KMS-11 (cell line): ENCODE results near the gene SIRPG.

ENCODE experiments used
- H2AFZ ChIP-seq: fragments of 200-600 bp; sonication (generic); 2 replicates; pipeline ENCODE4 v1.6.1; 2016; ENCODE audit warnings: antibody characterized with exemption, mixed run types, low read depth
- H3K27ac ChIP-seq: fragments of 200-600 bp; sonication (generic); 2 replicates; pipeline ENCODE4 v1.6.1; 2016; ENCODE audit warnings: mild to moderate bottlenecking, mixed run types
- H3K27me3 ChIP-seq: fragments of 200-600 bp; sonication (generic); 2 replicates; pipeline ENCODE4 v1.6.1; 2017; ENCODE audit warnings: mild to moderate bottlenecking, low read depth, mixed run types, moderate library complexity; ENCODE audit not compliant: insufficient read depth
- H3K36me3 ChIP-seq: fragments of 200-600 bp; sonication (generic); 2 replicates; pipeline ENCODE4 v1.6.1; 2017; ENCODE audit warnings: mild to moderate bottlenecking, mixed run types; ENCODE audit not compliant: insufficient read depth
- H3K4me1 ChIP-seq: fragments of 200-600 bp; sonication (generic); 2 replicates; pipeline ENCODE4 v1.6.1; 2016; ENCODE audit warnings: mild to moderate bottlenecking, low read depth, mixed run types; ENCODE audit not compliant: poor library complexity, severe bottlenecking
- H3K4me2 ChIP-seq: fragments of 200-600 bp; sonication (generic); 2 replicates; pipeline ENCODE4 v1.7.0; 2016; ENCODE audit warnings: mild to moderate bottlenecking, mixed run types
- H3K4me3 ChIP-seq: fragments of 200-600 bp; sonication (generic); IDR thresholded peaks from 2 replicates; pipeline ENCODE4 v1.6.1; 2017; ENCODE audit warnings: low read depth, low read length, mixed read lengths; ENCODE audit not compliant: insufficient read depth
- H3K79me2 ChIP-seq: fragments of 200-600 bp; sonication (generic); 2 replicates; pipeline ENCODE4 v1.6.1; 2016; ENCODE audit warnings: low read depth, mixed run types; ENCODE audit not compliant: insufficient read depth
- H3K9ac ChIP-seq: fragments of 200-600 bp; sonication (generic); 2 replicates; pipeline ENCODE4 v1.6.1; 2016; ENCODE audit warnings: mild to moderate bottlenecking, mixed run types
- H4K20me1 ChIP-seq: fragments of 200-600 bp; sonication (generic); 2 replicates; pipeline ENCODE4 v1.6.1; 2016; ENCODE audit warnings: mild to moderate bottlenecking, mixed run types; ENCODE audit not compliant: insufficient read depth
- TF ChIP-seq, protein P1 (sequence below): fragments of 200-600 bp; sonication (generic); conservative IDR thresholded peaks from 2 replicates; pipeline ENCODE4 v1.6.1; 2017; ENCODE audit warnings: low read depth, mild to moderate bottlenecking, antibody characterized with exemption, low read length, moderate library complexity, mixed read lengths

SIRPG gene

DNA sequence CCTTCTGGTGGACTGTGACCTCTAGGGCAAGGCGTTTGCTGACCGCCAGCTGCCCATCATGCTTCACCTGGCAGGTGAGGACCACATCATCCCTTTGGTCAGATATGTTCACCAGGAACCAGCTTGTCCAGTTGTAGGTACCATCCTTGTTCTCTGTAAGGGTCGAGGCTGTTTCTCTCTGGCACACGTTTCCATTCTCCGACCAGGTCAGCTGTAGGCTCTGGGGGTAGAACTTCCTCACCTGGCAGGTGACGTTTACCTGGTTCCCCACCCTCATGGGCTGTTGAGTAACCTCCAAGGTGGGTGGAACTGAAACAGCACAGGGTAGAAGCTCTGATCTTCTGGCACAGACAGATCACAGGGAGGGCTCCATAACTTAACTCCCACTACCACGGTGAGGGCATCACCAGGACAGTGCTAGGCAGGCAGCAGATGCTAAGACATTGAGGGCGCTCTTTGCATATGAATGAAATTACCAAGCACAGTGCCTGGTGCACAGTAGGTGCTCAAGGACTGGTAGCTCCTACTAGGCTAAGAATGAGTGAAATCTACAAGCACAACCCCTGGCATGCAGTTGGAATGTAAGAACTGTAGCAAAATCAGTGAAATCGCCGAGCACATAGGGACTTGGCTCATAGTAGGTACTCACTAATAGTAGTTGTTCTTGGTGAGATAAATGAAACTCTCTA, 22.1 kb downstream of the SIRPG start:
- Histone ChIP-seq H3K4me3 (no peak overlapping the region), H4K20me1 (no peaks in the 10 kb centered on the region), H3K36me3 (no peaks in the 10 kb centered on the region), H2AFZ (no peak overlapping the region), H3K9ac (no peak overlapping the region), H3K27me3 (no peaks in the 10 kb centered on the region), H3K4me2 (no peak overlapping the region), H3K27ac (no peak overlapping the region), H3K4me1 (no peaks in the 10 kb centered on the region), H3K79me2 (no peaks in the 10 kb centered on the region)
- TF ChIP-seq, protein P1, sequence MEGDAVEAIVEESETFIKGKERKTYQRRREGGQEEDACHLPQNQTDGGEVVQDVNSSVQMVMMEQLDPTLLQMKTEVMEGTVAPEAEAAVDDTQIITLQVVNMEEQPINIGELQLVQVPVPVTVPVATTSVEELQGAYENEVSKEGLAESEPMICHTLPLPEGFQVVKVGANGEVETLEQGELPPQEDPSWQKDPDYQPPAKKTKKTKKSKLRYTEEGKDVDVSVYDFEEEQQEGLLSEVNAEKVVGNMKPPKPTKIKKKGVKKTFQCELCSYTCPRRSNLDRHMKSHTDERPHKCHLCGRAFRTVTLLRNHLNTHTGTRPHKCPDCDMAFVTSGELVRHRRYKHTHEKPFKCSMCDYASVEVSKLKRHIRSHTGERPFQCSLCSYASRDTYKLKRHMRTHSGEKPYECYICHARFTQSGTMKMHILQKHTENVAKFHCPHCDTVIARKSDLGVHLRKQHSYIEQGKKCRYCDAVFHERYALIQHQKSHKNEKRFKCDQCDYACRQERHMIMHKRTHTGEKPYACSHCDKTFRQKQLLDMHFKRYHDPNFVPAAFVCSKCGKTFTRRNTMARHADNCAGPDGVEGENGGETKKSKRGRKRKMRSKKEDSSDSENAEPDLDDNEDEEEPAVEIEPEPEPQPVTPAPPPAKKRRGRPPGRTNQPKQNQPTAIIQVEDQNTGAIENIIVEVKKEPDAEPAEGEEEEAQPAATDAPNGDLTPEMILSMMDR, result no peak

DNA sequence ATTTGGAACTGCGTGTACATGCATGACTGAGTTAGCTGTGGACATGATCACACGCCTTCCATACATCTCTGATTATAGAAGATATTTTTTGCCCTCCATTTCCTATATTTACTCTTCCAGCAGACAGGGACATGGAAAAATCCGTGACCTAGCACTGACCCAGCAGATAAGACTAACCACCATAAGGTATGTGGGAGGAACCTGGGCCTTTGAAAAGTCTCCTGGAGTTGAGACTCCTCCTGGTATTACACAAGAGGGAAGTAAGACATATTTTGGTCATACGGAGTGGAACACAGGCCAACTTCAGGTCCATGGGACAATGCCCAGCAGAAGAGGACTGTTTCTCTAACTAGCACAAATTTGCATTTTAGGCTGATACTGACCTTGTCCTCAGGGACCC, 24.0 kb downstream of the SIRPG start:
- no peaks in the 10 kb centered on the region for H4K20me1 ChIP-seq
- H3K27me3 ChIP-seq, result no peaks in the 10 kb centered on the region
- H3K4me2 ChIP-seq, result no peak overlapping the region
- H3K79me2 ChIP-seq, result no peaks in the 10 kb centered on the region
- no peak overlapping the region for H3K27ac ChIP-seq
- TF ChIP-seq, protein P1, result no peak
- H3K4me1 ChIP-seq, result no peaks in the 10 kb centered on the region
- no peaks in the 10 kb centered on the region for H3K36me3 ChIP-seq
- H3K4me3 ChIP-seq, result no peak overlapping the region
- H2AFZ ChIP-seq, result no peak overlapping the region
- H3K9ac ChIP-seq, result no peak overlapping the region

DNA sequence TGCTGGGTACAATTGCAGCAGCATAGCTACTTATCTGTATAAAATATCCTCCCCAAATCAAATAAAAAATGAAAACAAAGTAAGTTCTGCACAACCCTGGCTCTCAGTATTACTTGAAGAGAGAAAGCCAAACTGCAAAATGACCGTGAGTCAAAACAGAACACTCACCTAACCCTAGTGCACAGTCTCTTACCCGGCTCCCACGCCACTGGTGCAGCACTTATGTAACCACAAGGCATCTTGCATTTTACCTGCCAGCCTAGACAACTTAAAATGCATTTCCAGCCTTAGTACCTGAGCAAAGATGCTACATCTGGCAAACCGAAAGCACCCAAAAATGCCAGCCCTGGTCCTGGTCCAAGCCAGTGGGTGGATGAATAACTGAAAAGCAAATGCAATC, 25.4 kb downstream of the SIRPG start:
- Histone ChIP-seq H3K4me1 (no peaks in the 10 kb centered on the region), H3K4me2 (no peak overlapping the region)

DNA sequence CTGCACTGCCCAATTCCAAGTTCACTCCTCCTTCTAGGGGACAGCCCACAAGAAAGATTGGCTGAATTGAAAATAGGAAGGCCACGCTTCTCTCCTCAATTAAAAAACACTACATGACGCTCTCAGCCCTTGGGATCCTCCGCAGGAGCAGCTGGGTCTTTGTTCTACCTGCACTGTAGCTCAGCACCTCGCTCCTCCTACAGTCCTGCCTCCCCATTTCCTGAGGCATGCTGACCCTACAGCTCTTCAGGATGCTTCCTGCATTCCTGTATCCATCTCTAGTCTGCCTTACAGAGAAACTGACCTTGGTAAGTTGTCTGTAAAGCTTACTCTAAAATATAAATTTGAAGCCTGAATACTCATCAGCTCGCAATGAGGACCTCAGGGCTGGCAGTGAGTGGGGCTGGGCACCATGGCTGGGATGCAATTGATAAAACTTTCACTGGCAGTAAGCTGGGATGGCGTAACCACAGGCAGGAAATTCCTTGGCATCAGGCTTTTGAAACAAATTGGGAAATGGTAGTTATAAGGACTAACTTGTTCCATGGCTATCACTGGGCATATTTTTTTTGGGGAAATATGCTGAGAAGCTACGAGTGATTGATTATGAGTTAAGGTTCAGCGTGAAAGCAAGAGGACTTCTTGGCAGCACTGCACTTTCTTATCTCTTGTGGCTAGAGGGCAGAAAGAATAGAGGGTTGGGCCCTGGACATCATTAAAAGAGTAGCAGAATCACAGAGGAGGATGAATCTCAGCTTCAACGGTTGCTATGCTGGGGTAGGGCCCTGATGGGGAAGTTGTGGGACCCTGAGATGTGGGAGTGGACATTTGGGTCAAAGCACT, 26.0 kb downstream of the SIRPG start:
- TF ChIP-seq, protein P1, result no peak
- Histone ChIP-seq H3K4me3 (no peak overlapping the region), H3K4me2 (no peak overlapping the region), H2AFZ (no peak overlapping the region), H3K36me3 (no peaks in the 10 kb centered on the region), H3K9ac (no peak overlapping the region), H3K4me1 (no peaks in the 10 kb centered on the region), H3K79me2 (no peaks in the 10 kb centered on the region), H3K27me3 (no peaks in the 10 kb centered on the region), H4K20me1 (no peaks in the 10 kb centered on the region), H3K27ac (no peak overlapping the region)

More for the DNA sequence above, 25.4 kb downstream of the SIRPG start:
- TF ChIP-seq, protein P1, result no peak
- Histone ChIP-seq H3K27me3 (no peaks in the 10 kb centered on the region), H3K4me3 (no peak overlapping the region), H4K20me1 (no peaks in the 10 kb centered on the region), H2AFZ (no peak overlapping the region), H3K27ac (no peak overlapping the region), H3K36me3 (no peaks in the 10 kb centered on the region), H3K9ac (no peak overlapping the region), H3K79me2 (no peaks in the 10 kb centered on the region)
